ENCODE measurements around the gene METTL1. TPM values are rescaled to one million over a fixed set of nuclear protein-coding genes. Genes with fewer than 3 reads are reported as not detected.

METTL1 gene
- total and polyA plus RNA-seq, 9 of the 15 experiments (the other 6 are each of a cell fraction or from before 2014, with no cell fraction given) = 12.6 to 65.9 (median 39.2) TPM

GRCh38 chr12:57782608-57783465, 10.9 kb upstream of the METTL1 start, which contains the start of gene TSFM (continued):
- TF ChIP-seq ZBTB11 (CRISPR knock-in tag; IDR thresholded peaks at IDR 0.05) = peak in 1 of 3 experiments; percentile 78; a peak in 2 of 6 replicates
- TF ChIP-seq EP400 (IDR thresholded peaks at IDR 0.05) = peak; percentile 96
- no peak for TF ChIP-seq MYBL2 (IDR thresholded peaks at IDR 0.05; ENCODE audit: low read depth)
- TF ChIP-seq MYBL2 (CRISPR knock-in tag; IDR thresholded peaks at IDR 0.05; ENCODE audit: borderline replicate concordance) = no peak
- TF ChIP-seq VEZF1 (CRISPR knock-in tag; IDR thresholded peaks at IDR 0.05) = peak; percentile 74
- no peak for TF ChIP-seq BMI1 (IDR thresholded peaks at IDR 0.05; ENCODE audit: low read length)
- no peak; the same call in 1 of the 2 replicates for TF ChIP-seq ZNF263 (CRISPR knock-in tag; IDR thresholded peaks at IDR 0.05; ENCODE audit: borderline replicate concordance)
- peak; percentile 60; the same call in 1 of the 2 replicates for TF ChIP-seq EP300 (IDR thresholded peaks at IDR 0.05; ENCODE audit: low read length)
- TF ChIP-seq FUS (optimal IDR thresholded peaks at IDR 0.05; ENCODE audit: low read depth, low read length) = no peak
- no peak for TF ChIP-seq THRB (CRISPR knock-in tag; conservative IDR thresholded peaks at IDR 0.05)
- TF ChIP-seq ZNF124 (CRISPR knock-in tag; IDR thresholded peaks at IDR 0.05) = no peak
- peak; percentile 86 for TF ChIP-seq ZZZ3 (IDR thresholded peaks at IDR 0.05)
- peak; percentile 56; the same call in 1 of the 2 replicates for TF ChIP-seq FOXJ2 (tag; IDR thresholded peaks at IDR 0.05)
- no peak for TF ChIP-seq ZBTB5 (IDR thresholded peaks at IDR 0.05)
- peak; percentile 66 for TF ChIP-seq NFRKB (IDR thresholded peaks at IDR 0.05; ENCODE audit: low read depth)
- TF ChIP-seq POLR2AphosphoS2 (IDR thresholded peaks at IDR 0.05; ENCODE audit: low read length) = peak; percentile 86
- TF ChIP-seq ZNF175 (CRISPR knock-in tag; IDR thresholded peaks at IDR 0.05; ENCODE audit: low read depth) = no peak
- TF ChIP-seq SUPT5H (IDR thresholded peaks at IDR 0.05) = peak; percentile 96
- no peak for TF ChIP-seq HNRNPK (IDR thresholded peaks at IDR 0.05; ENCODE audit: low read depth, low read length, poor library complexity, severe bottlenecking)
- no peak for TF ChIP-seq ZC3H4 (CRISPR knock-in tag; IDR thresholded peaks at IDR 0.05; ENCODE audit: borderline replicate concordance)

Measured in K562 (cell line).